Stimulated activated CD8-positive, alpha-beta memory T cell treated with anti-CD3 and anti-CD28 coated beads, Interleukin-2, amount 100 ng/mL, for 1 hour (primary cell): Measurements from ENCODE around the gene FGF3.
"Not testable (repeated sequence)": the region's sequence is repeated elsewhere in the genome, so short reads cannot be mapped to it uniquely, and the experiment has no call there.

Experiments
- DNase-seq, 2 donors: peaks; one replicate each; pipeline ENCODE4 v3.0.0-alpha.2; 2020; ENCODE audit warnings: low read depth in 2 of 2

FGF3 gene

GRCh38 chr11:69773626-69774353 lies 45.4 kb downstream of the FGF3 start:
- DNase-seq: no peak

GRCh38 chr11:69771466-69771865 lies 47.8 kb downstream of the FGF3 start:
- DNase-seq: no peak

DNA sequence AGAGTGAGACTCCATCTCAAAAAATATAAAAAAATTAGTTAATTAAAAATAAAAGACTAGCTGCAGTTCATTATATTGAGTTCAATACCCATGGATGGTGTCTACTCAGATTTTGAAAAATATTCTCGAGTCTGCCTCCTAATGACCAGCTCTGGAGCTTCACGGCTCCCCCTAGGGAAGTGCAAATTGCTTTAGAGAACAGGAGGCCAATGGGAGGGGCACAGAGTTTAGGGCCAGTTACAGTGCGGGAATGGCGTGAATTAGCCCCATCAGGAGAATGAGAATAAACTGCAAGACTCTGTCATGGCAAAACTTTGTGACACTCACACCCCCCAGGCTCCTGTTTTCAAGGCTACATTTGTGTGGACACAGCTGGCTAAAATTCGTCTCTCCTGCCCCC lies 48.7 kb downstream of the FGF3 start:
- no peak for DNase-seq

DNA sequence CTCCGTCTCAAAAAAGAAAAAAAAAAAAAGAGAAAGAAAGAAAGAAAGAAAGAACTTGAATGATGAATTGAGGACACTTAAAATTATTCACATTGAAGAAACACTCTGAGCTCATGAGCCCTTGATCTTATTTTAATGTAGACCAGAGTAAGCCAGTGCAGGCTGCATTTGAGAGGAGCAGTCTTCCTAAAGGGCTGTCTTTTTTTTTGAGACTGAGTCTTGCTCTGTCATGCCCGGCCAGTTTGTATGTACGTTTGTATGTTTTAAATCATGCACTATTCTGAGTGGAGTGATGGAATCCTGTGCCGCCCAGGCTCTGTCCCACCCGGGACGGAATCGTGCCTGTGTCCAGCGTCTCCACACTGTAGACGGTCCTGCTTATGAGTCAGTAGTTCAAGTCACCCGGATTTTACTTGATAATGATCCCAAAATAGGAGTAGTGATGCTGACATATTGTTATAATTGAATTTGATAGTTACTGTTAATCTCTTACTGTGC lies 53.7 kb downstream of the FGF3 start:
- DNase-seq: no peak

DNA sequence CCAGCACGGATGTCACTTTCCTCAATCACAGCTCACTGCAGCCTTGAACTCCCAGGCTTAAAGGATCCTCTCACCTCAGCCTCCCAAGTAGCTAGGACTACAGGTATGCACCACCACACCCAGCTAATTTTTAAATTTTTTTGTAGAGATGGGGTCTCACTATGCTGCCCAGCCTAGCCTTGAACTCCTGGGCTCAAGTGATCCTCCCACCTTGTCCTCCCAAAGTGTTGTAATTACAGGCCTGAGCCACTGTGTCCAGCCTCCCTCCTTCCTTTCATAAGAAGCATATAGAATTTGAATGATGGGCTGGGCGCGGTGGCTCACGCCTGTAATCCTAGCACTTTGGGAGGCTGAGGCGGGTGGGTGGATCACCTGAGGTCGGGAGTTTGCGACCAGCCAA lies 54.3 kb downstream of the FGF3 start:
- not testable (repeated sequence) for DNase-seq

- DNase-seq: no peak
These were observed 58.9 kb downstream of the FGF3 start for GRCh38 chr11:69760319-69760718.
